ENCODE measurements around the gene MAP2K5.
"Not testable (repeated sequence)": the region's sequence is repeated elsewhere in the genome, so short reads cannot be mapped to it uniquely, and the experiment has no call there.

Gene MAP2K5

GRCh38 chr15:67605871-67606270 is 63.4 kb downstream of the MAP2K5 start:
- no peak for DNase-seq

GRCh38 chr15:67606742-67607141 is 64.2 kb downstream of the MAP2K5 start:
- no peak for DNase-seq

GRCh38 chr15:67607329-67607728 is 64.8 kb downstream of the MAP2K5 start:
- DNase-seq = no peak

GRCh38 chr15:67607959-67608637 is 65.6 kb downstream of the MAP2K5 start:
- DNase-seq = no peak

- DNase-seq = no peak
Observed at GRCh38 chr15:67608638-67608959, 66.1 kb downstream of the MAP2K5 start.

- no peak for DNase-seq
Observed at GRCh38 chr15:67611370-67612369, 69.2 kb downstream of the MAP2K5 start.

- DNase-seq = no peak
Observed at GRCh38 chr15:67613211-67613610, 70.7 kb downstream of the MAP2K5 start.

GRCh38 chr15:67613708-67614107 is 71.2 kb downstream of the MAP2K5 start:
- no peak for DNase-seq

GRCh38 chr15:67615131-67615534 is 72.6 kb downstream of the MAP2K5 start:
- DNase-seq = not testable (repeated sequence)

GRCh38 chr15:67618297-67618696 is 75.8 kb downstream of the MAP2K5 start:
- DNase-seq = no peak

GRCh38 chr15:67622110-67622509 is 79.6 kb downstream of the MAP2K5 start:
- DNase-seq = no peak

- no peak for DNase-seq
Observed at GRCh38 chr15:67632261-67632660, 89.8 kb downstream of the MAP2K5 start.

GRCh38 chr15:67635950-67636349 is 93.4 kb downstream of the MAP2K5 start:
- not testable (repeated sequence) for DNase-seq

- DNase-seq = no peak
Observed at GRCh38 chr15:67639591-67639990, 97.1 kb downstream of the MAP2K5 start.

GRCh38 chr15:67641453-67641852 is 99.0 kb downstream of the MAP2K5 start:
- no peak for DNase-seq

- DNase-seq = no peak
Observed at GRCh38 chr15:67646847-67647246, 104.3 kb downstream of the MAP2K5 start.

GRCh38 chr15:67652586-67652985 is 110.1 kb downstream of the MAP2K5 start:
- no peak for DNase-seq

GRCh38 chr15:67660446-67660845 is 117.9 kb downstream of the MAP2K5 start:
- no peak for DNase-seq

- DNase-seq = no peak
Observed at GRCh38 chr15:67660874-67661606, 118.5 kb downstream of the MAP2K5 start.

GRCh38 chr15:67670647-67671305 is 128.3 kb downstream of the MAP2K5 start:
- no peak for DNase-seq

- not testable (repeated sequence) for DNase-seq
Observed at GRCh38 chr15:67672834-67673233, 130.3 kb downstream of the MAP2K5 start.

- no peak for DNase-seq
Observed at GRCh38 chr15:67674983-67675382, 132.5 kb downstream of the MAP2K5 start.

GRCh38 chr15:67678089-67678488 is 135.6 kb downstream of the MAP2K5 start:
- DNase-seq = no peak
